HepG2 (cell line): ENCODE data around the gene SLC6A17. TPM values are rescaled to one million over a fixed set of nuclear protein-coding genes. Genes with fewer than 3 reads are reported as not detected.

Experiments
- CEBPZ ChIP-seq: IDR thresholded peaks from 2 replicates; pipeline ENCODE4 v1.6.1; 2012; ENCODE audit warnings: low read length, improper control_type of control experiment
- E2F1 ChIP-seq: sonication (generic); formaldehyde crosslinking; IDR thresholded peaks from 2 replicates; pipeline ENCODE4 v1.5.0; 2020; ENCODE audit warnings: missing genetic modification reagents
- RFX5 ChIP-seq: IDR thresholded peaks from 2 replicates; pipeline ENCODE4 v1.6.1; 2011; ENCODE audit warnings: low read depth, low read length, improper control_type of control experiment
- SMARCE1 ChIP-seq: fragments of 450-650 bp; IDR thresholded peaks from 2 replicates; pipeline ENCODE4 v1.6.1; 2017; ENCODE audit warnings: borderline replicate concordance
- ZSCAN25 ChIP-seq: sonication (generic); formaldehyde crosslinking; IDR thresholded peaks from 2 replicates; pipeline ENCODE4 v1.8.0; 2022; ENCODE audit warnings: mild to moderate bottlenecking, missing genetic modification reagents
- polyA plus RNA-seq, 8 experiments: library from polyadenylated mRNA; depleted of rRNA in 3 of 8; stranded (reverse) in 7 of 8; unstranded in 1 of 8; fragments of >200 nt; fragmentation: Illumina TruSeq in 4 of 8; extraction: Trizol in 4 of 8; gene quantifications; 2 replicates each; pipeline versions ENCODE4 v1.2.1 to v1.2.3, GENCODE V29; 2011 to 2016; ENCODE audit warnings: low read depth in 4 of 8, missing spikeins in 1 of 8, mixed read lengths in 1 of 8; ENCODE audit not compliant: insufficient read depth in 1 of 8
- total RNA-seq, 5 experiments: library from RNA; depleted of rRNA; stranded (reverse); fragments of >200 nt; fragmentation: Illumina TruSeq; extraction: Trizol; gene quantifications; 2 replicates each; pipeline ENCODE4 v1.2.3, GENCODE V29; 2016; ENCODE audit warnings: low read depth in 1 of 5
- TF ChIP-seq, protein P1 (sequence below): sonication (generic); formaldehyde crosslinking; IDR thresholded peaks from 2 replicates; pipeline ENCODE4 v1.4.0; 2020; ENCODE audit warnings: mild to moderate bottlenecking, missing genetic modification reagents

The SLC6A17 gene
- total and polyA plus RNA-seq, 2 of the 13 experiments (the other 11 are each of a cell fraction or from before 2014, with no cell fraction given): not detected

DNA sequence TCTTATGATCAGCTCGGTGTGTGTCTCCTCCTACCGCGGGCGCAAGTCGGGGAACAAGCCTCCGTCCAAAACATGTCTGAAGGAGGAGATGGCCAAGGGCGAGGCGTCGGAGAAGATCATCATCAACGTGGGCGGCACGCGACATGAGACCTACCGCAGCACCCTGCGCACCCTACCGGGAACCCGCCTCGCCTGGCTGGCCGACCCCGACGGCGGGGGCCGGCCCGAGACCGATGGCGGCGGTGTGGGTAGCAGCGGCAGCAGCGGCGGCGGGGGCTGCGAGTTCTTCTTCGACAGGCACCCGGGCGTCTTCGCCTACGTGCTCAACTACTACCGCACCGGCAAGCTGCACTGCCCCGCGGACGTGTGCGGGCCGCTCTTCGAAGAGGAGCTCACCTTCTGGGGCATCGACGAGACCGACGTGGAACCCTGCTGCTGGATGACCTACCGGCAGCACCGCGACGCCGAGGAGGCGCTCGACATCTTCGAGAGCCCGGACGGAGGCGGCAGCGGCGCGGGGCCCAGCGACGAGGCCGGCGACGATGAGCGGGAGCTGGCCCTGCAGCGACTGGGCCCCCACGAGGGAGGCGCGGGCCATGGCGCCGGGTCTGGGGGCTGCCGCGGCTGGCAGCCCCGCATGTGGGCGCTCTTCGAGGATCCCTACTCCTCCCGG, 61.3 kb downstream of the SLC6A17 start (continued):
- TF ChIP-seq E2F1 (CRISPR knock-in tag) (no peak), RFX5 (no peak), SMARCE1 (no peak), ZSCAN25 (CRISPR knock-in tag) (no peak), CEBPZ (no peak)
- TF ChIP-seq, protein P1, sequence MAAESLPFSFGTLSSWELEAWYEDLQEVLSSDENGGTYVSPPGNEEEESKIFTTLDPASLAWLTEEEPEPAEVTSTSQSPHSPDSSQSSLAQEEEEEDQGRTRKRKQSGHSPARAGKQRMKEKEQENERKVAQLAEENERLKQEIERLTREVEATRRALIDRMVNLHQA (CRISPR knock-in tag): no peak
